Stimulated activated CD8-positive, alpha-beta memory T cell treated with anti-CD3 and anti-CD28 coated beads, Interleukin-12 subunit alpha, Interleukin-12 subunit beta, amount 100 ng/mL, for 1 hour (primary cell): ENCODE measurements around the gene ZNF672.
"Not testable (repeated sequence)": the region's sequence is repeated elsewhere in the genome, so short reads cannot be mapped to it uniquely, and the experiment has no call there.

Source experiments
- DNase-seq: peaks from one replicate; pipeline ENCODE4 v3.0.0-alpha.2; 2020; ENCODE audit warnings: low read depth

ZNF672 gene

DNA sequence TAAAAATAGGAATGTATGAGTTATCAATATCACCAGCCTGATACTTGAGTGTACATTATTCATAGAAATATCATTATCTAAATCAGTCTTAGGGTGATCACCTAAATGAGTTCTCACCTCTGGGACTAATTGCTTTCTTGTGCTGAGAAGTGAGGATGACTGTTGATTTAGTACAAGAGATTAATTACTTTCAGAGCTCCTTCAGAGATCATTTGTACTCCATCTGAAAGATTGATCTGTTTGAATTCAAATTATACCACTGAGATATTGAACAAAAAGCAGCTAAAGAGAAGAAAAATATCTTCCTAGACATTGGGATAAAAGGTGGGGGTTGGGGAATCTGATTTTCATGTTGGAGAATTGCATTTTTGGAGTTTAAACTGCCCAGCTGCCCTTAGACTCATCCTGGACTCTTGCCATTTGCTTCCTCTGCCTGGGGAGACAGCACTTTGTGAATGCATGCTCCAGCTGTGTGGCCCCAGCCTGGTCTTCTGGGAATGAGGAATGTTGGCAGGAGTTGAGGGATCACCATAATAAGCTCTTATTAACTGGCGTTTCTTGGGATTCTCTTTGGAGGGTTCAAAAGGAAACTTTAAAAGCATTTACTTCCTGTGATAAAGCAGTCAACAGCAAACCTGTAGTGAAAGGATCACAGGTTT lies 48.3 kb downstream of the ZNF672 start:
- DNase-seq, result no peak

- DNase-seq, result not testable (repeated sequence)
These were observed 51.9 kb downstream of the ZNF672 start for GRCh38 chr1:248889914-248890243.

GRCh38 chr1:248890549-248891498 lies 52.8 kb downstream of the ZNF672 start:
- no peak for DNase-seq

DNA sequence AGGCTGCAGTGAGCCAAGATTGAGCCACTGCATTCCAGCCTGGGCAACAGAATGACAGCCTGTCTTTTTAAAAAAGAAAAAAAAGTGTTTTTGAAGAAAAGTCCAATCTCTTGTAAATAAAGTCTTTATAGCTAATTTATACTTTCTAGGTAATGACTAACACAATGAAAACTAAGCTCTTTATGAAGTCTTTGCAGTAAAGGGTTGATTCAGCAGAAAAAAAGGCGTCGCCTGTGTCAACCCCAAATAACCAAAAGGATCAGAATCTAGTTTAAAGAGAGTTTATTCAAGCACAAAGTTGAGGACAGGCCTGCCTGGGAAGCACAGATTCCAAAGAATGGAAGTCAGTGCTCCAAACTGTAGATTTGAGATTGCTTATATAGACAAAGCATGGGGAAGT lies 53.7 kb downstream of the ZNF672 start:
- DNase-seq, result no peak

DNA sequence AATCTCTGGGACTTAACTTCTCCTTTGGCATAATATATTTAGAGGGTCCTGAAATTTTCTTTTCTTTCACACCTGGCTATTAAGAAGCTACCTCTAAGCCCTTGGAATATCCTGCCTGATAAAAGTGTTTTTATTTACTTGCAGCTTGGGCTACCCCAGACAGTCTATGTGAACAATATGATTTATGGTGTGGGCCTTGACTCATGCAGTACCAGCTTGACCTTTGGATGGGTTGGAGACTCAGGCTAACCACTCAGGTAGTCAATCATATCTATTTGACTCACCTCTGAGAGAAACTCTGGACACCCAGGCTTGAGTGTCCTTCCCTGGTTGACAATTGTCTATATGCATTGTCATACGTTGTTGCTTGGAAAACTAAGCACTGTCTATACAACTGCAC lies 54.6 kb downstream of the ZNF672 start:
- DNase-seq, result no peak

- no peak for DNase-seq
These were observed 56.8 kb downstream of the ZNF672 start for GRCh38 chr1:248894837-248895236.

DNA sequence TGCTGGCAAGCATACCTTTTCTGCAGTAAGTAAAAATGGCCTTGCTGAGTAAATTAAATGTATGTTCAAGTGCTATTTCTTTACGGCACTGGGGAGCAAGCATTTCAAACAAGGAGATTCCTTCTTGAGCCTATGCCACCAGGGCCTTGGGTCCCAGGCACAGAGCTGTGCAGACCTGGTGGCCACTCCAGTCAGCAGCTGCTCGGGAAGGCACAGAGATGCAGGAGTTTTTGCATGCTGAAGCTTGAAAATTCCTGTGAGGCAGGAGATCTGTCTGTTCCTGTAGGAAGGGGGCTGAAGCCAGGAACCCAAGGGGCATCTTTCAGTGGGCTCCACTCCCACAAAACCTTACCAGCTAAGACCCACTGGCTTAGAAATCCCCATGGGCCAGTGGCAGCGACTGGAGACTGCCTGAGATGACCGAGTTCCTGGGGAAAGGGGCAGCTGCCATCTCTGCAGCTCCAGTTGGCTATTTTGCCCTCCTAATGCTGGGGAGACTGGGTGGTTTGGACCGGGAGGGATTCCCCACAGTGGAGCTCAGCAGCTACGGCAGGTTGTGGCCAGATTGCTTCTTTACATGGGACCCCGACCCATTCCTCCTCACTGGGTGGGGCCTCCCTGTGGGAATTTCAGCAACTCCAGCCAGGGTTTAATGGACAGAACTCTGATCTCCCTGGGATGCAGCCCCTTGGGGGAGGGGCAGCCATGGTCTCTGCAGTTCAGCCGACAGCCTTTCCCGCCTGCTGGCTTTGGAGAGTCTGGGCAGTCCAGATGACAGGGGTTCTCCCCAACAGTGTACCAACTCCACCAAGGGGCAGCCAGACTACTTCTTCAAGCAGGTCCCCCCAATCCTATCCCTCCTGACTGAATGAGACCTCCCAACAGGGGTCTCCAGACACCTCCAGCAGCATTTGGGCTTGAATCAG lies 59.7 kb downstream of the ZNF672 start:
- no peak for DNase-seq
